HG03342 (cell line): ENCODE measurements around the gene FHIP2A.
A peak's percentile ranks its signal among the peaks of the same experiment; 100 is the strongest.
"Not testable (repeated sequence)": the region's sequence is repeated elsewhere in the genome, so short reads cannot be mapped to it uniquely, and the experiment has no call there.

Source experiments
- ATAC-seq: cut with Tn5 transposase; IDR thresholded peaks from one replicate; pipeline ENCODE4 v1.9.1; 2021; ENCODE audit warnings: mild to moderate bottlenecking, moderate library complexity; ENCODE audit not compliant: unreplicated experiment

FHIP2A gene

GRCh38 chr10:114821293-114821914 is at the start of gene FHIP2A:
TSS of gene FHIP2A (plus strand) at chr10:114821780. CDS start at chr10:114822079, 299 bp downstream.
- ATAC-seq: peak; percentile 80

- ATAC-seq: no peak
Observed at GRCh38 chr10:114772496-114773196, 48.9 kb upstream of the FHIP2A start.

GRCh38 chr10:114773197-114773532 is 48.4 kb upstream of the FHIP2A start:
- no peak for ATAC-seq

GRCh38 chr10:114775082-114775481 is 46.5 kb upstream of the FHIP2A start:
- ATAC-seq: not testable (repeated sequence)

GRCh38 chr10:114777415-114777814 is 44.2 kb upstream of the FHIP2A start:
- ATAC-seq: no peak

- no peak for ATAC-seq
Observed at GRCh38 chr10:114779803-114780576, 41.6 kb upstream of the FHIP2A start.

- ATAC-seq: no peak
Observed at GRCh38 chr10:114780577-114781184, 40.9 kb upstream of the FHIP2A start.

GRCh38 chr10:114782666-114783065 is 38.9 kb upstream of the FHIP2A start:
- ATAC-seq: no peak

- ATAC-seq: no peak
Observed at GRCh38 chr10:114783686-114784085, 37.9 kb upstream of the FHIP2A start.

- peak; percentile 64 for ATAC-seq
Observed at GRCh38 chr10:114786492-114786891, 35.1 kb upstream of the FHIP2A start.

- not testable (repeated sequence) for ATAC-seq
Observed at GRCh38 chr10:114787131-114787530, 34.4 kb upstream of the FHIP2A start.

- no peak for ATAC-seq
Observed at GRCh38 chr10:114791768-114792167, 29.8 kb upstream of the FHIP2A start.

- no peak for ATAC-seq
Observed at GRCh38 chr10:114795039-114795438, 26.5 kb upstream of the FHIP2A start.

GRCh38 chr10:114800361-114800760 is 21.2 kb upstream of the FHIP2A start:
- ATAC-seq: no peak

- ATAC-seq: peak; percentile 79
Observed at GRCh38 chr10:114801411-114801813, 20.2 kb upstream of the FHIP2A start.

- ATAC-seq: no peak
Observed at GRCh38 chr10:114802177-114802576, 19.4 kb upstream of the FHIP2A start.

GRCh38 chr10:114806562-114807391 is 14.8 kb upstream of the FHIP2A start:
- no peak for ATAC-seq

- no peak for ATAC-seq
Observed at GRCh38 chr10:114808982-114809381, 12.6 kb upstream of the FHIP2A start.

- peak; percentile 100 for ATAC-seq
Observed at GRCh38 chr10:114810926-114811325, 10.7 kb upstream of the FHIP2A start.

- no peak for ATAC-seq
Observed at GRCh38 chr10:114811862-114812261, 9.7 kb upstream of the FHIP2A start.

- ATAC-seq: no peak
Observed at GRCh38 chr10:114815791-114816190, 5.8 kb upstream of the FHIP2A start.
